Skeletal muscle satellite cell (primary cell): ENCODE data around the gene MBD3.

Experiments used
- H3K27me3 ChIP-seq: 2 replicates; pipeline ENCODE4 v1.7.0; 2013; ENCODE audit warnings: low read length; ENCODE audit not compliant: control insufficient read depth, insufficient read depth
- H3K36me3 ChIP-seq: 2 replicates; pipeline ENCODE4 v1.7.0; 2013; ENCODE audit warnings: mild to moderate bottlenecking, control low read depth, low read length; ENCODE audit not compliant: insufficient read depth
- H3K4me1 ChIP-seq: 2 replicates; pipeline ENCODE4 v1.7.0; 2013; ENCODE audit warnings: low read length; ENCODE audit not compliant: control insufficient read depth, insufficient read depth
- H3K4me2 ChIP-seq: 2 replicates; pipeline ENCODE4 v1.7.0; 2013; ENCODE audit warnings: mild to moderate bottlenecking, low read length
- H3K4me3 ChIP-seq: 2 replicates; pipeline ENCODE4 v1.7.0; 2013; ENCODE audit warnings: low read length
- H3K9ac ChIP-seq: 2 replicates; pipeline ENCODE4 v1.7.0; 2013; ENCODE audit warnings: mild to moderate bottlenecking, low read depth, low read length, moderate library complexity
- H3K9me3 ChIP-seq: replicated peaks from 2 replicates; pipeline ENCODE4 v1.7.0; 2013; ENCODE audit warnings: mild to moderate bottlenecking, control low read depth, low read length

The MBD3 gene

DNA sequence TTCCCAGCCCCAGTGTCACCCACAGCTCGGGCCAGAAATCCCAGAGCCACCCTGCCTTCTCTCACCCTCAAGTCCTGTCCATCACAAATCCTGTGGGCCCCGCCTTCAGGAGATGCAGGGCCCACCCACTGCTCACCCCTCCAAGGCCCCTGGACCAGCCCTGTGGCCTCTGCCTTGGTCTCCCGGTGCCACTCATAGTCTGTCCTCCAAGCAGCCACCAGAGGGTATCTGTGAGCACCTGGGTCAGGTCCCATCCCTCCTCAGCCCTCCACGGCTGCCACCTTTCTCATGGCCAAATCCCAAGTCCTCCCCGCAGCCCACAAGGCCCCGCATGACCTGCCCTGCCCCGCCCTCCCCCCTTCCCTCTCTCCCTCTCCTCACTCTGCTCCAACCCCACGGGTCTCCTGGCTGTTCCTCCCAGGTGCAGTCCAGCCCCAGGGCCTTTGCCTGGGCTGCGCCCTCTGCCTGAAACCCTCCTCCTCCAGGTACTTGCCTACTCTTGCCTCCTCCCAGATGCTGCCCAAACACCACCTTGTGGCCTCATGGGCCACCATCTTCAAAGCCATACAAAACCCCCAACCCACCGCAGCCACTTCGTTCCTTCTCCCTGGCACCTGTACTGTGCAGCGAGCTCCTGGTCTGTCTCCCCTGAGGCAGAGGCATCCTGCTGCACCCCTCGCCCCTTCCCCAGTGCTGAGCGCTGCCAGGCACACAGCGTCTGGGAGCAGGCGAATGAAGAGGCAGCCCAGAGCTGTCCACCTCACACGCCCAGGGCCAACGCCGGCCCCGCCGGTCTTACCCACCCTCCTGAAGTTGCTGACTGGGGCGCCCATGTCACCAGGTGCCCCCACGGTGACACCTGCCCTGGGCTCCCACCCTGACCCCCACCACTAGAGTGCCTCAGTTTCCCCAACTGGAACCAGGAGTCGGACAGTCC, 25.8 kb upstream of the MBD3 start:
- Histone ChIP-seq H3K9ac (no peak overlapping the region), H3K27me3 (no peaks in the 10 kb centered on the region), H3K4me1 (no peaks in the 10 kb centered on the region), H3K9me3 (no peaks in the 10 kb centered on the region), H3K4me3 (no peak overlapping the region), H3K36me3 (peaks cover 67% of the 10 kb centered on the region), H3K4me2 (no peak overlapping the region)

DNA sequence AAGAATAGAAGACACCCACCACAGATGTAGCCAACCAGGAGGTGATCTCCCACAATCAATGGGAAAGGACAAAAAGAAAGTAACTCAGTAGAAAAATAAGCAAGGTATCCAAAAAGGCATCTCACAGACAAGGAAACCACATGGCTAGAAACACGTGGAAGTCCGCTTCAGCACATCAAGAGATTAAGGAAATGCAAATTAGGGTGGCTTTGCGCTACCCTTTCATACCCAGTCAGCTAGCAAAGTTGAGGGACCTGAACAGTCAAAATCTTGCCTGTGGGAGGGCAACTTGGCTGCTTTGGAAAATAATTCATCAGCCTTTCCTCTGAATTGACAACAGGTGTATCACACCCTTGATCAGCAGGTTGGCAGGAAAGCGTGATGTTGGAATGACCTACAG, 24.2 kb upstream of the MBD3 start:
- H3K4me3 ChIP-seq, result no peak overlapping the region
- no peaks in the 10 kb centered on the region for H3K4me1 ChIP-seq
- no peaks in the 10 kb centered on the region for H3K9me3 ChIP-seq
- no peaks in the 10 kb centered on the region for H3K27me3 ChIP-seq
- H3K4me2 ChIP-seq, result no peak overlapping the region
- no peak overlapping the region for H3K9ac ChIP-seq
- H3K36me3 ChIP-seq, result peaks cover 72% of the 10 kb centered on the region

DNA sequence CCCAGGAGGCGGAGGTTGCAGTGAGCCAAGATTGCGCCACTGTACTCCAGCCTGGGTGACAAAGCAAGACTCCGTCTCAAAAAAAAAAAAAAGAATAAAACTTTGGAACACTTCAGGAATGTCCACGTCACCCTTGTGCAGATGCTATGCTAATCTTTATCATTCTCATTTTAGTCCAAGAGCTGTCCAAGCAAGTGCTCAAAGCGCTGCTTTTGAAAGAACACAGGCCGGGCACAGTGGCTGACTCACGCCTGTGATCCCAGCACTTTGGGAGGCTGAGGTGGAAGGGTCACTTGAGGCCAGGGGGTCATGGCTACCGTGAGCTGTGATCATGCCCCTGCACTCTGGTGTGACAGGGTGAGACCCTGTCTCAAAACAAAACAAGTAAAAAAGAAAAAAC, 23.7 kb upstream of the MBD3 start:
- no peak overlapping the region for H3K4me2 ChIP-seq
- H3K4me1 ChIP-seq, result no peaks in the 10 kb centered on the region
- H3K4me3 ChIP-seq, result no peak overlapping the region
- no peaks in the 10 kb centered on the region for H3K27me3 ChIP-seq
- no peak overlapping the region for H3K9ac ChIP-seq
- peaks cover 71% of the 10 kb centered on the region for H3K36me3 ChIP-seq
- H3K9me3 ChIP-seq, result no peaks in the 10 kb centered on the region

DNA sequence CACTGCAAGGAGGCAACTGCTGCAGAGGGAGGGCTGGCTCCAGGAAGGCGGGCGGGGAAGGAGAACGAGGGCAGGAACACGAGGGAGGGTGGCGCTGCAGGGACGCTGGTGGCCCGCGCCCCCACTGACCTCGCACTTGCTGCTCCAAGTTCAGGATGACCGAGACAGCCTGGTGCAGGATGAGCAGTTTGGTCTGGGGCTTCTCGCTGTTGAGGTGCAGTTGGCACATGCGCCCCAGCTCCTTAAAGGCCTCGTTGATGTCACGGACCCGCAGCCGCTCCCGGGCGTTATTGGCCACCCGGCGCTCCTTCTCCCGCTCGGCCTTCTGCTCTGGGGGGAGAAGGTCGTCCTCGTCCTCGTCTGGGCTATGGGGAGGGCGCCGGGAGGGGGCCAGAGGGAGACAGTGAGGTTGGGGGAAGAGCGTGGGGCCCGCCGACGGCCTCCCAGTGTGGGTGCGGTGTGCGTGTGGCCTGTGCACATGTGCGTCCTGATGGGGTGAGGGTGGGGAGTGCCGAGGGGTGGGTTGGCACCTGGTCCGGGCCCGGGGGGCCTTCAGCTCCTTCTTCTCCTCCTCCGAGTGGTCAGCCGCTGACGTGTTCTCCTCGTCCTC, 22.6 kb upstream of the MBD3 start:
- Histone ChIP-seq H3K9ac (no peak overlapping the region), H3K9me3 (no peaks in the 10 kb centered on the region), H3K4me2 (no peak overlapping the region), H3K4me1 (no peaks in the 10 kb centered on the region), H3K36me3 (peaks cover 70% of the 10 kb centered on the region), H3K27me3 (no peaks in the 10 kb centered on the region), H3K4me3 (no peak overlapping the region)

DNA sequence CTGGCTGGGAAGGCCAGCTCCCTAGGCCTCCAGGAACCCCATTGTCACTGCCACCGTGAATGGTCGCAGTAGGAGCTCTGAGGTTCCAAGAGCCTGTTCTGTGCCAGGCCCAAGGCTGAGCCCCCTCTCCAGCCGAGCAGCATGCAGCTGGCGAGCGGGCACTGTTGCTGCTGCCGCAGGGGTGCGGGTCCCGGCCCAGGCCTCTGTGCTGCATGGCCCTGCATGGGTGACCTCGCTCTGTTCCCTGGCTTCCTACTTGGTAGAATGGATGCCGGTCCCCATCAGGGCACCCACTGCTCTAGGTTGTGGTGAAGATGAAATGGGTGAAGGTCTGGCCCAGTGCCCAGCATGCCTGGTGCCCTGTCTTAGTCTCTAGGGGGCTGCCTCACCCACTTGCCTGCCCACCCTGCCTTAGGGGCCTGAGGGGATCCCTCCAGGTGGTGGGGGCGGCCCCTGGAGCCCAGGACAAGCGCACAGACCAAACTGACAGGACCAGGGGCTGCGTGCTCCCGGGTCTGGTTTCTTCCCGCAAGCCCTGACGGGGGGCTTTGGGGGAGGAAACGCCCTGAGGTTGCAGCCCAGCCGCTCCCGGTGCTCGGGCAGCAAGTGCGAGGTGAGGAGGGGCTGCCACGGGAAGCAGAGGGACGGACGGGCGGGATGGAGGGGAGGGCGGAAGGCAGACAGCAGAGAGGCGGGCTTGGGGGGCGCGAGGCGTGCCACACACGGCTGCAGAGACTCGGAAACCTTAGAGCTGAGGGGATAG, 21.3 kb upstream of the MBD3 start:
- Histone ChIP-seq H3K36me3 (peaks cover 69% of the 10 kb centered on the region), H3K9ac (no peak overlapping the region), H3K4me3 (no peak overlapping the region), H3K27me3 (no peaks in the 10 kb centered on the region), H3K4me1 (no peaks in the 10 kb centered on the region), H3K9me3 (no peaks in the 10 kb centered on the region), H3K4me2 (no peak overlapping the region)

DNA sequence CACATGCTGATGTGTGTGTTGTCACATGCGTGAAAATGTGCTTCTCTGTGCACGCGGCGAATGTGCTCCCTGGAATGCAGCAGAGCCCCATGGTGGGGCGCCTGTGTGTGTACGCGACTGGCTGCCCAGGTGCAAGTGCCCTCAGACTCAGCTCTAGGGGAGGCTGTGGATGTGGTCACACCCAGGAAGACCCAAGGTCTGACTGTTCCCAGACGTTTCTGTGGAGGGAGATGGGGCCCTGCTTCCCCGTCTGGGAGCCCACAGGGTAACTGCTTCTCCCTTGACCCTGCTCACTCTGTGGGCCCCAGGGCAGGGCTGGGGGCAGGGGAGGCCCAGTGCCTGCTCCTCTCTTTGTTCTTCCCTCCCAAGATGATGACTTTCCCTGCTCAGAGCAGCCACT, 20.5 kb upstream of the MBD3 start:
- Histone ChIP-seq H3K4me2 (no peak overlapping the region), H3K4me3 (no peak overlapping the region), H3K27me3 (no peaks in the 10 kb centered on the region), H3K4me1 (peaks cover 4% of the 10 kb centered on the region), H3K9ac (no peak overlapping the region), H3K36me3 (peaks cover 65% of the 10 kb centered on the region), H3K9me3 (no peaks in the 10 kb centered on the region)

DNA sequence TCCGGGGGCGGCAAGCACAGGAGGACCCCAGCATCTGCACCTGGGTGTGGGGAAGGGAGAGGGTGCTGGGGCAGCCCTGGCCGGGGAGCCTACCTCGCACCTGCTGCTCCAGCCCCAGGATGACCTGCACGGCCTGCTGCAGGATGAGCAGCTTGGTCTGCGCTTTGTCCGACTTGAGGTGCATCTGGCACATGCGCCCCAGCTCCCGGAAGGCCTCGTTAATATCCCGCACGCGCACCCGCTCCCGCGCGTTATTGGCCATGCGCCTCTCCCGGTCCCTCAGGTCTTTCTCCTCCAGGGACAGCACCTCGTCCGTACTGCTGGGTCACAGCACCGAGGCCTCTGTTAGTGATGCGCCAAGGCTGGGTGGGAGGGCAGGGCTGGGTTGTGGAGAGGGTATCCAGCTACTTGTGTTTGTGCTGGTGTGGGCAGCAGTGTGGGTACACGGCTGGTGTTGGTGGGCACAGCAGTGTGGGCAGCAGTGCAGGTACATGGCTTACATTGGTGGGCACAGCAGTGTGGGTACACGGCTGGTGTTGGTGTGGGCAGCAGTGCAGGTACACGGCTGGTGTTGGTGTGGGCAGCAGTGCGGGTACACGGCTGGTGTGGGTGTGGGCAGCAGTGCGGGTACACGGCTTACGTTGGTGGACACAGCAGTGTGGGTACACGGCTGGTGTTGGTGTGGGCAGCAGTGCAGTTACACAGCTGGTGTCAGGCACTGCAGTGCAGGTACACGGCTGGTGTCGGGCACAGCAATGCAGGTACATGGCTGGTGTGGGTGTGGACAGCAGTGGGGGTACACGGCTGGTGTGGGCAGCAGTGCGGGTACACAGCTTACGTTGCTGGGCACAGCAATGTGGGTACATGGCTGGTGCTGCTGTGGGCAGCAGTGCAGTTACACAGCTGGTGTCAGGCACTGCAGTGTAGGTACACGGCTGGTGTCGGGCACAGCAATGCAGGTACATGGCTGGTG, 19.7 kb upstream of the MBD3 start:
- Histone ChIP-seq H3K27me3 (no peaks in the 10 kb centered on the region), H3K9ac (no peak overlapping the region), H3K9me3 (no peaks in the 10 kb centered on the region), H3K4me3 (no peak overlapping the region), H3K36me3 (peaks cover 63% of the 10 kb centered on the region), H3K4me2 (no peak overlapping the region), H3K4me1 (peaks cover 4% of the 10 kb centered on the region)

DNA sequence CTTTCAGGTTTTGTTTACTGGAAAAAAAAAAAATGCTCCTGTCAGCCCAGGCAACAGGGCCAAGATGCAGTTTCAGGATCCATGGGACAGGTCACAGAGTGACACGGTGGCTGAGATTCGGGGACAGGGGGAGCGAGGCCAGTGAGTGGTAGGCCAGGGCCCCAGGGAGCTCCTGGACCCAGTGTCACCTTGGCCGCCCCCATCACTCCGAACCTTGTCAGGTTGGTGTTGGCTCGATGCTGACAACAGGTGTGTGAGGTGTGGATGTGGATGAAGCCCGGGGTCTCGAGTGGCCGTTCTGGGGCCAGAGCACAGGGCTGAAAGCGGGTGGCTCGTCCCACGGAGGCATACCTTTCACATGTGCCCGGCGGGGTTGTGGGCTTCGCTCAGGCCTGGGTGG, 18.7 kb upstream of the MBD3 start:
- no peaks in the 10 kb centered on the region for H3K9me3 ChIP-seq
- H3K9ac ChIP-seq, result no peak overlapping the region
- peaks cover 8% of the 10 kb centered on the region for H3K4me1 ChIP-seq
- no peak overlapping the region for H3K4me3 ChIP-seq
- H3K36me3 ChIP-seq, result peaks cover 60% of the 10 kb centered on the region
- H3K4me2 ChIP-seq, result no peak overlapping the region
- H3K27me3 ChIP-seq, result no peaks in the 10 kb centered on the region

DNA sequence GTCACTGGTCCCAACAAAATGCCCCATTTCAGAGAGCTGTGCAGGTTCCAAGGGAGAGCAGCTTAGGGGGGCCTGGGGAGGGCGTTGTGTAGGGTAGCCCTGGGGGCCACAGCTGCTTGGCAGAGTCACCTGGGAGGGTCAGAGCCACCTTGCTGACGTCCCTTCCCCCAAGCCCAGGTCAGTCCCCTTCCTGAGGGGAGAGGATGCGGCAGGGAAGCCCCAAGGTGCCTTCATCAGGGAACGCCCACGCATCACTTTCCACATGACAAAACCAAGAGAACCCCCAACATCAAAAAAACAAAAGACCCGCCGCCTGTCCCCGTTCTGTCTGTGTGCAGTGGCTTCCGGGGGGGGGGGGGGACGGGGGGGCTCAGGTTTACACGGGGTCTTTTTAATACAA, 17.9 kb upstream of the MBD3 start:
- H3K4me3 ChIP-seq, result no peak overlapping the region
- H3K4me1 ChIP-seq, result peaks cover 13% of the 10 kb centered on the region
- no peaks in the 10 kb centered on the region for H3K9me3 ChIP-seq
- H3K27me3 ChIP-seq, result no peaks in the 10 kb centered on the region
- no peak overlapping the region for H3K9ac ChIP-seq
- peaks cover 56% of the 10 kb centered on the region for H3K36me3 ChIP-seq
- H3K4me2 ChIP-seq, result no peak overlapping the region

DNA sequence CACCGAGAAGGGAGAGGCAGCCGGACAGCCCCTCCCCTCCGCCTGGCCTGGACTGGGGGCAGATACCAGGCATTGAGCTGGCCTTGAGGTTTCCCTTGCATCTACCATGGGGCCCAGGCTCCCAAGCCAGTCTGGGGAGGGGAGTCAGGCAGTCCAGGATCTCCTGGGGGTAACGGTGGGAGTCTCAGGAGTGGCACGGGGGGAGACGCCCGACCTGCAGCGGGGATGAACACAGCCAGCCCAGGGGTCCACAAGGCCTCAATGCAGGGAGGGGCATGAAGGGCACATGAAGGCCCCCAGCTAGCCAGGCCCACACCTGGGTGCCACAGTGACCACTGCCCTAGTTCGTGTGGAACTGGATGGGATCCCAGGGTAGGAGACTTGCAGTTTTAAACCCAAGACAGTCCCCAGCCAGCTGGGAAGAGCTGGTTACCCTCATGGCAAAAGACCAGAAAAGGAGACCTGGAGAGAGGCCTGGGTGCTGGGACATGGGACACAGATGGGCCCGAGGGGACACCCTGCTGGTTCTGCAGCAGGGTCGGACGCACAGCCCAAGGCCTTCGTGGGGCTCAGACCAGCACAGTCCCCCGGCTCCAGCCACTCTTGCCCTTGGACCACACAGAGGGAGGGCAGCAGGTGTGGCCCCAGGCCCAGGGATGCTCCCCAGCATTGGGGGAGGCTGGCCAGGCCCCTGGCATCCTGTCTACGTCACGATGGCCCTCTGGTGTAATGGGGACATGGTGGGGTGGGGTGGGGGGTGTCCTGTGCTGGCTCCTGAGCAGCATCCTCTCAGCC, 17.2 kb upstream of the MBD3 start:
- peaks cover 13% of the 10 kb centered on the region for H3K4me1 ChIP-seq
- no peaks in the 10 kb centered on the region for H3K27me3 ChIP-seq
- no peak overlapping the region for H3K4me3 ChIP-seq
- no peak overlapping the region for H3K9ac ChIP-seq
- no peak overlapping the region for H3K4me2 ChIP-seq
- peaks cover 49% of the 10 kb centered on the region for H3K36me3 ChIP-seq
- no peaks in the 10 kb centered on the region for H3K9me3 ChIP-seq
